ES-I3 (cell line): ENCODE results near the gene CHD8.

ENCODE experiments used
- H3K36me3 ChIP-seq: 2 replicates; pipeline ENCODE4 v1.6.1; 2013; ENCODE audit warnings: mild to moderate bottlenecking, low read length, control low read depth, moderate library complexity; ENCODE audit not compliant: insufficient read depth
- H3K4me1 ChIP-seq: 2 replicates; pipeline ENCODE4 v1.6.1; 2013; ENCODE audit warnings: mild to moderate bottlenecking, control low read depth, low read length; ENCODE audit not compliant: insufficient read depth
- H3K9ac ChIP-seq: 2 replicates; pipeline ENCODE4 v1.6.1; 2013; ENCODE audit warnings: low read depth, mild to moderate bottlenecking, low read length, moderate library complexity
- H3K9me3 ChIP-seq: 2 replicates; pipeline ENCODE4 v1.6.1; 2013; ENCODE audit warnings: mild to moderate bottlenecking, low read length, moderate library complexity; ENCODE audit not compliant: control insufficient read depth, insufficient read depth

CHD8 gene

GRCh38 chr14:21369949-21370679 is 85.8 kb downstream of the CHD8 start:
- H3K4me1 ChIP-seq, result no peaks in the 10 kb centered on the region

DNA sequence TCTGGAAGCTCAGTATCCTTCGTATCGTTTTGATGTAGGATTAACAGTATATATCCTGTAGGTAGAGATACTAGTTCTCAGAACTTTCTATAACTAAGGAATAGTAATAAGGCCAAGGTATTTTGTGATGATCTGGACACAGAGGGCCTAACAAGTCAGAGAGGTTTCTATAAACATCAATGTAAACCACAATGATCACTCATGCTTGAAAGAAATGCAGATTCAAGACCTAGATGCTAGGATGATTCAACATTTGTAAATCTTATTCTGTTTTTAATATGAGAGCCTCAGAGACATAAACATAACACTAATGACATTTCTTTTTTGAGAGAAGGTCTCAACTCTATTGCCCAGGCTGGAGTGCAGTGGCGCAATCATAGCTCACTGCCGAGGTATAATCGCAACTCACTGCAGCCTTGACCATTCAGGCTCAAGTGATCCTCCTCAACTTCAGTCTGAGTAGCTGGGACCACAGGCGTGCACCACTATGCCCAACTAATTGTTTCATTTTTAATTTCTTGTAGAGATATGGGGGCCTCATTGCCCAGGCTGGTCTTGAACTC is 88.3 kb downstream of the CHD8 start:
- H3K9ac ChIP-seq, result no peak overlapping the region
- peaks cover 64% of the 10 kb centered on the region for H3K36me3 ChIP-seq
- H3K4me1 ChIP-seq, result no peaks in the 10 kb centered on the region

More at GRCh38 chr14:21369949-21370679, 85.8 kb downstream of the CHD8 start:
- Histone ChIP-seq H3K36me3 (peaks cover 58% of the 10 kb centered on the region), H3K9ac (no peak overlapping the region), H3K9me3 (no peaks in the 10 kb centered on the region)

DNA sequence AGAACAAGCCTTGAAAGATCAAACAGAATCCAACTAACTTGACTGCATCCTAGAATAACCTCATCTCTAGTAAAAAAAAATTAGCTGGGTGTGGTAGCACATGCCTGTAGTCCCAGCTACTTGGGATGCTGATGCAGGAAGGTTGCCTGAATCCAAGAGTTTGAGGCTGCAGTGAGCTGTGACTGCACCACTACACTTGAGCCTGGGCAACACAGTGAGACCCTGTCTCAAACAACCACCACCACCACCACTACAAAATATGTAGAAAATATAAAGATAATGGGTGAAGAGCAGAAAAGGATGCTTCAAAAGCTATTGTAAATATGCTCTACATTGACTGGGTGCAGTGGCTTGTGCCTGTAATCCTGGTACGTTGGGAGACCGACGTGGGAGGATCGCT is 99.4 kb downstream of the CHD8 start:
- no peaks in the 10 kb centered on the region for H3K9me3 ChIP-seq
- H3K9ac ChIP-seq, result no peak overlapping the region
- no peaks in the 10 kb centered on the region for H3K4me1 ChIP-seq
- H3K36me3 ChIP-seq, result peaks cover 59% of the 10 kb centered on the region

More for the DNA sequence above, 88.3 kb downstream of the CHD8 start:
- no peaks in the 10 kb centered on the region for H3K9me3 ChIP-seq

GRCh38 chr14:21352587-21352986 is 103.3 kb downstream of the CHD8 start:
- Histone ChIP-seq H3K9me3 (no peaks in the 10 kb centered on the region), H3K4me1 (peaks cover 7% of the 10 kb centered on the region), H3K9ac (no peak overlapping the region), H3K36me3 (peaks cover 34% of the 10 kb centered on the region)

DNA sequence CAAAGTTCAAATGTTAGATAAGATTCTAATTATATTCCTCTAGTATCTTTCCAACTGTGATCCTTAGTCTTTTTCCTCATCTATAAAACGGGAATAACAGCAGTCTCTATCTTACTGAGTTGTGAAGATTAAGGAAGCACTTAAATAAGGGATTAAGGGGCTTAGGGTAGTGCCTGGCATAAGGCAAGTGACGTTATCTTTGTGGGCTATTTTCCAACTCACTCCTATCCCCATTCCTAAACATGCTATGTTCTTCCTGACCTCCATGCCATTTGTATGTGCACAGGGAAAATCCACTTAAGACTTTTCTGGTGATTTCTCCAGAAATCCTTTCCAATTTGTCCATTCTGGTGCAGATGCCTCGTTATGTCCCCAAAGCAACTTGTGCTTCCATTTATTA is 105.4 kb downstream of the CHD8 start:
- peaks cover 16% of the 10 kb centered on the region for H3K4me1 ChIP-seq
- H3K9ac ChIP-seq, result no peak overlapping the region
- H3K36me3 ChIP-seq, result peaks cover 15% of the 10 kb centered on the region; the same call in 1 of the 2 replicates
- no peaks in the 10 kb centered on the region for H3K9me3 ChIP-seq

- H3K36me3 ChIP-seq, result peaks cover 2% of the 10 kb centered on the region; the same call in 1 of the 2 replicates
- no peaks in the 10 kb centered on the region for H3K9me3 ChIP-seq
- H3K4me1 ChIP-seq, result peaks cover 16% of the 10 kb centered on the region
- H3K9ac ChIP-seq, result no peak overlapping the region
Measured at GRCh38 chr14:21347201-21347600, 108.7 kb downstream of the CHD8 start.

DNA sequence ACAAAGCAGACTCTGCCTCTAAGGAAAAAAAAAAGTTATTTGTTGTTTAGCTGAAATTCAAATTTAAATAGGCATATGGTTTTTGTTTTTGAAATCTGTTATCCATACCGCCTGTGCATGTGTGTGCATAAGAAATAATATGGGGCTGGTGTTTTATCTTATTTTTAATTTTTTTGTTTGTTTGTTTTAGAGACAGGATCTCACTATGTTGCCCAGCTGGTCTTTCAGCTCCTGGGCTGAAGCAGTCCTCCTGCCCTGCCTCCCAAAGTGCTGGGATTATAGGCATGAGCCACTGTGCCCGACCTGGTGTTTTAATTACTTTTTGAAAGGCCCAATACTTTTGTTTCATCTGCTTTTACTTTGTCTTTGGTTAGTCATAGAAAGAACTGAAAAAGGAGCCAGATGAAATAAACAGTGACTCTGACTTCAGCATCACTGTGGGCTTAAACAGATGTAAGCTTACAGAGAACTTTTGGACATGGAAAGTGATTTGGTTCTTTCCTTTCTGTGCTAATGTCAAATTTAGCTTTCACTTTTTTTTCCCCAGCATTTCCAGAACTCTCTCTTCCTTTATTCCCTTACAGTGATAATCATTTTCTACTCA is 109.3 kb downstream of the CHD8 start:
- peaks cover 16% of the 10 kb centered on the region for H3K4me1 ChIP-seq
- no peak overlapping the region for H3K9ac ChIP-seq
- H3K9me3 ChIP-seq, result no peaks in the 10 kb centered on the region

DNA sequence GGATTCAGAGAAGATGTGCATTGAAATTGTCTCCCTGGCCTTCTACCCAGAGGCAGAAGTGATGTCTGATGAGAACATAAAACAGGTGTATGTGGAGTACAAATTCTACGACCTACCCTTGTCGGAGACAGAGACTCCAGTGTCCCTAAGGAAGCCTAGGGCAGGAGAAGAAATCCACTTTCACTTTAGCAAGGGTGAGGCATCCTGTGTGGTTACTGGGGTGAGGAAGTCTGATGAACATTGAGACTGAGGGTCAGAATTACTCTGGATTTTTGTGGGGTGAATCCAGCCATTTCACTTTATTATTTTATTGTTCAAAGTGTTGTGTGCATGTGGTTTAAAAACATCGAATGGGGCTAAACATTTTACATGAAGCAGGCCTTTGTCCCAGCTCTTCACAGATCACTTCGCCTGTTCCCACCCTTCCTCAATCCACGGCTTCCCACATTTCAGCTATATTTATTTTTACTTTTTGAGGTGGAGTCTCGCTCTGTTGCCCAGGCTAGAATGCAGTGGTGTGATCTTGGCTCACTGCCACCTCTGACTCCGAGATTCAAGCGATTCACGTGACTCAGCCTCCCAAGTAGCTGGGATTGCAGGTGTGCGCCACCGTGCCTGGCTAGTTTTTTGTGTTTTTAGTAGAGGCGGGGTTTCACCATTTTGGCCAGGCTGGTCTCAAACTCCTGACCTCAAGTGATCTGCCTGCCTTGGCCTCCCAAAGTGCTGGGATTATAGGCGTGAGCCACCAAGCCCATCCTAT is 112.7 kb downstream of the CHD8 start:
- Histone ChIP-seq H3K36me3 (no peaks in the 10 kb centered on the region), H3K9me3 (no peaks in the 10 kb centered on the region), H3K9ac (no peak overlapping the region), H3K4me1 (peaks cover 14% of the 10 kb centered on the region)

More for the DNA sequence above, 109.3 kb downstream of the CHD8 start:
- H3K36me3 ChIP-seq, result peaks cover 2% of the 10 kb centered on the region; the same call in 1 of the 2 replicates
